GM12878 (cell line): ENCODE data around the gene IGSF6. TPM values are rescaled to one million over a fixed set of nuclear protein-coding genes. Genes with fewer than 3 reads are reported as not detected.

ENCODE experiments used
- ATAC-seq: fragments of 200-7000 bp; cut with Tn5 transposase; 3 replicates; pipeline ENCODE4 v1.9.1; 2020; ENCODE audit warnings: mild to moderate bottlenecking, moderate library complexity
- BruUV-seq: library from RNA; stranded (reverse); fragments of 400-500 nt; replicated peaks from 2 replicates; lab custom pipeline; 2021; lab: Mats Ljungman, UMichigan
- CTCF ChIA-PET: fragments of 300-600 bp; sonication (Branson Sonifier 250); formaldehyde crosslinking; extraction: SDS; loops from one replicate; lab custom pipeline; 2021; ENCODE audit warnings: inconsistent platforms; lab: Yijun Ruan, JAX
- POLR2A ChIA-PET: fragments of 350-600 bp; formaldehyde crosslinking; extraction: SDS; loops from one replicate; lab custom pipeline; 2021; ENCODE audit warnings: inconsistent platforms; lab: Charles Lee
- RAD21 ChIA-PET: fragments of 300-600 bp; sonication (Branson Sonifier 250); formaldehyde crosslinking; loops from one replicate; lab custom pipeline; 2023; ENCODE audit warnings: antibody characterized with exemption; ENCODE audit not compliant: unreplicated experiment; lab: Charles Lee
- SMC1A ChIA-PET: fragments of 300-600 bp; sonication (Branson Sonifier 250); formaldehyde crosslinking; loops from one replicate; lab custom pipeline; 2023; ENCODE audit not compliant: unreplicated experiment, uncharacterized antibody; lab: Charles Lee
- DNase-seq: peaks from one replicate; pipeline ENCODE4 v3.0.0-alpha.2; 2011; ENCODE audit warnings: low read depth, low spot score
- FAIRE-seq: peaks from 3 replicates; lab custom pipeline; 2011; peaks lifted over from hg19 to GRCh38; lab: Jason Lieb, UNC
- H2AFZ ChIP-seq: 2 replicates; pipeline ENCODE4 v1.6.0; 2011; ENCODE audit warnings: low read depth, low read length, control low read depth; ENCODE audit not compliant: control insufficient read depth
- H3K27ac ChIP-seq: 2 replicates; pipeline ENCODE4 v1.5.1; 2011; ENCODE audit warnings: control low read depth; ENCODE audit not compliant: control insufficient read depth, insufficient read depth
- H3K27me3 ChIP-seq, 2 experiments: replicated peaks in 1 of 2; 2 replicates each; pipeline versions ENCODE4 v1.6.0 to v1.6.1; 2011; ENCODE audit warnings: low read length in 1 of 2; ENCODE audit not compliant: control insufficient read depth in 2 of 2, insufficient read depth in 2 of 2
- H3K36me3 ChIP-seq, 2 experiments: 2 replicates each; pipeline ENCODE4 v1.5.1; 2011; ENCODE audit warnings: low read length in 1 of 2; ENCODE audit not compliant: control insufficient read depth in 2 of 2, insufficient read depth in 2 of 2
- H3K4me1 ChIP-seq: 2 replicates; pipeline ENCODE4 v1.6.1; 2011; ENCODE audit warnings: mild to moderate bottlenecking, low read length, moderate library complexity, mixed read lengths; ENCODE audit not compliant: control insufficient read depth, insufficient read depth
- H3K4me2 ChIP-seq: 2 replicates; pipeline ENCODE4 v1.6.0; 2011; ENCODE audit warnings: control low read depth; ENCODE audit not compliant: control insufficient read depth, insufficient read depth
- H3K4me3 ChIP-seq: fragments of 200-600 bp; sonication (generic); 2 replicates; pipeline ENCODE4 v1.5.1; 2016
- H3K79me2 ChIP-seq: 2 replicates; pipeline ENCODE4 v1.6.0; 2011; ENCODE audit warnings: low read length; ENCODE audit not compliant: control insufficient read depth, insufficient read depth
- H3K9ac ChIP-seq: 2 replicates; pipeline ENCODE4 v1.8.0; 2011; ENCODE audit warnings: low read length, control low read depth, mixed read lengths; ENCODE audit not compliant: control insufficient read depth, insufficient read depth
- H3K9me3 ChIP-seq: replicated peaks from 3 replicates; pipeline ENCODE4 v1.5.1; 2011; ENCODE audit warnings: mild to moderate bottlenecking, low read length; ENCODE audit not compliant: control insufficient read depth, insufficient read depth
- H4K20me1 ChIP-seq: 2 replicates; pipeline ENCODE4 v1.6.0; 2011; ENCODE audit not compliant: control insufficient read depth, insufficient read depth
- ATF7 ChIP-seq: fragments of 450-650 bp; IDR thresholded peaks from 2 replicates; pipeline ENCODE4 v1.6.1; 2016; ENCODE audit warnings: low read depth, mild to moderate bottlenecking
- BCL11A ChIP-seq: IDR thresholded peaks from 2 replicates; pipeline ENCODE4 v1.6.1; 2011; ENCODE audit warnings: low read depth, low read length
- CBX3 ChIP-seq: fragments of 200-600 bp; sonication (generic); IDR thresholded peaks from 2 replicates; pipeline ENCODE4 v1.6.1; 2016; ENCODE audit warnings: low read depth, borderline replicate concordance
- CTCF ChIP-seq, 3 experiments: IDR thresholded peaks in 2 of 3; conservative IDR thresholded peaks in 1 of 3; 2 replicates each; pipeline ENCODE4 v1.5.1; 2011; ENCODE audit warnings: low read depth in 3 of 3, low read length in 3 of 3, mild to moderate bottlenecking in 3 of 3, control low read depth in 2 of 3, moderate library complexity in 2 of 3, inconsistent platforms in 1 of 3, mixed read lengths in 1 of 3; ENCODE audit not compliant: control insufficient read depth in 2 of 3, insufficient read depth in 1 of 3; ENCODE audit errors: extremely low read depth in 1 of 3
- IKZF1 ChIP-seq: fragments of 450-650 bp; conservative IDR thresholded peaks from 2 replicates; pipeline ENCODE4 v1.6.1; 2017; ENCODE audit warnings: antibody characterized with exemption, mild to moderate bottlenecking
- IKZF2 ChIP-seq, 2 experiments: fragments of 450-650 bp; IDR thresholded peaks; 2 replicates each; pipeline ENCODE4 v1.6.1; 2017; ENCODE audit warnings: mild to moderate bottlenecking in 2 of 2, moderate library complexity in 2 of 2
- IRF3 ChIP-seq: fragments of 450-650 bp; IDR thresholded peaks from 2 replicates; pipeline ENCODE4 v1.6.1; 2014; ENCODE audit warnings: mild to moderate bottlenecking
- MEF2A ChIP-seq: IDR thresholded peaks from 2 replicates; pipeline ENCODE4 v1.6.1; 2011; ENCODE audit warnings: low read depth, mild to moderate bottlenecking, low read length, moderate library complexity; ENCODE audit not compliant: insufficient read depth
- MXI1 ChIP-seq: fragments of 150-350 bp; IDR thresholded peaks from 2 replicates; pipeline ENCODE4 v1.6.1; 2011; ENCODE audit warnings: low read depth, mild to moderate bottlenecking, inconsistent platforms, low read length, improper control_type of control experiment
- MYC ChIP-seq: IDR thresholded peaks from 2 replicates; pipeline ENCODE4 v1.6.1; 2011; ENCODE audit warnings: mild to moderate bottlenecking, low read length, moderate library complexity, inconsistent platforms; ENCODE audit not compliant: insufficient read depth, insufficient replicate concordance, insufficient read length, severe bottlenecking
- NR2F1 ChIP-seq: fragments of 450-650 bp; conservative IDR thresholded peaks from 2 replicates; pipeline ENCODE4 v1.6.1; 2017; ENCODE audit warnings: mild to moderate bottlenecking
- NRF1 ChIP-seq: conservative IDR thresholded peaks from 2 replicates; pipeline ENCODE4 v1.6.1; 2011; ENCODE audit warnings: mild to moderate bottlenecking, low read depth, low read length, improper control_type of control experiment
- PML ChIP-seq: IDR thresholded peaks from 2 replicates; pipeline ENCODE4 v1.6.1; 2012; ENCODE audit warnings: low read length, inconsistent platforms
- SIN3A ChIP-seq: IDR thresholded peaks from 2 replicates; pipeline ENCODE4 v1.6.1; 2012; ENCODE audit warnings: low read depth, low read length, improper control_type of control experiment
- SIX5 ChIP-seq: IDR thresholded peaks from 2 replicates; pipeline ENCODE4 v1.6.1; 2011; ENCODE audit warnings: mild to moderate bottlenecking, low read depth, low read length, moderate library complexity; ENCODE audit not compliant: severe bottlenecking
- SMAD1 ChIP-seq: fragments of 450-650 bp; IDR thresholded peaks from 2 replicates; pipeline ENCODE4 v1.6.1; 2018; ENCODE audit warnings: mild to moderate bottlenecking, low read depth; ENCODE audit not compliant: partially characterized antibody
- STAT3 ChIP-seq: IDR thresholded peaks from 2 replicates; pipeline ENCODE4 v1.6.1; 2011; ENCODE audit warnings: low read depth, low read length, improper control_type of control experiment
- TCF3 ChIP-seq: IDR thresholded peaks from 2 replicates; pipeline ENCODE4 v1.6.1; 2012; ENCODE audit warnings: low read depth, mild to moderate bottlenecking, low read length, borderline replicate concordance; ENCODE audit not compliant: insufficient read depth
- ZNF622 ChIP-seq: fragments of 450-650 bp; IDR thresholded peaks from 2 replicates; pipeline ENCODE4 v1.6.1; 2017; ENCODE audit warnings: mild to moderate bottlenecking, inconsistent platforms
- ZZZ3 ChIP-seq: IDR thresholded peaks from 2 replicates; pipeline ENCODE4 v1.6.1; 2011; ENCODE audit warnings: low read depth; ENCODE audit not compliant: control insufficient read depth, insufficient read length
- WGBS: methylation state at CpG from one replicate; pipeline ENCODE4 v1.1.6; 2016; ENCODE audit warnings: low lambda C conversion rate; ENCODE audit not compliant: insufficient replicate concordance, insufficient coverage; ENCODE audit errors: missing lambda C conversion rate; 5-methylcytosine and 5-hydroxymethylcytosine counted together
- in situ Hi-C: fragments of 300-500 bp; cut with MboI; formaldehyde crosslinking; loops from 9 replicates; pipeline ENCODE4 v1.14.3; 2018; ENCODE audit warnings: mixed read lengths
- intact Hi-C: fragments of 100-400 bp; cut with micrococcal nuclease; formaldehyde crosslinking; loops from one replicate; pipeline ENCODE4 v1.14.2; 2022; ENCODE audit not compliant: unreplicated experiment
- polyA plus RNA-seq, 11 experiments: library from polyadenylated mRNA; depleted of rRNA in 4 of 11; unstranded in 6 of 11; stranded (reverse) in 5 of 11; fragments of >200 nt; fragmentation: Nextera tagmentation in 4 of 11; fragmentation: Illumina TruSeq in 1 of 11; extraction: Ambion mirVana in 4 of 11; extraction: Trizol in 1 of 11; gene quantifications; 1 replicate in 1 of 11; 2 replicates in 10 of 11; pipeline versions ENCODE4 v1.2.1 to v1.2.3, GENCODE V29; 2011 to 2016; ENCODE audit warnings: inconsistent platforms in 2 of 11, missing spikeins in 2 of 11, low read depth in 1 of 11
- total RNA-seq, 4 experiments: library from RNA; depleted of rRNA in 3 of 4; stranded (reverse); fragments of >200 nt in 3 of 4; fragmentation: Illumina TruSeq in 1 of 4; extraction: Trizol in 1 of 4; gene quantifications; 2 replicates each; pipeline versions ENCODE4 v1.2.1 to v1.2.3, GENCODE V29; 2013 to 2021

IGSF6 gene
- total and polyA plus RNA-seq, 10 of the 15 experiments (the other 5 are each of a cell fraction or from before 2014, with no cell fraction given) = 0.32 to 1.2 (median 0.72) TPM

- SMC1A ChIA-PET = interaction anchor here (1.2 to 1.7 kb wide), 2 partner anchors 14 to 17 kb away, joined by 3 to 4 read pairs; no protein-coding TSS in a partner anchor
- Histone ChIP-seq H4K20me1 (no peaks in the 10 kb centered on the region), H3K4me1 (no peaks in the 10 kb centered on the region), H3K9ac (no peak overlapping the region), H3K4me3 (no peak overlapping the region), H3K27me3 (no peaks in the 10 kb centered on the region), H3K36me3 (no peaks in the 10 kb centered on the region), H3K79me2 (no peaks in the 10 kb centered on the region), H3K4me2 (no peak overlapping the region), H3K27ac (no peak overlapping the region), H3K9me3 (no peaks in the 10 kb centered on the region; the same call in 2 of the 3 replicates), H2AFZ (no peak overlapping the region)
- DNase-seq (no peak), FAIRE-seq (no peak), ATAC-seq (peak; percentile 87)
- 23% methylated on average over 6 of the region's 6 CpGs for WGBS
- CTCF ChIA-PET = interaction anchor here (0.8 to 3.7 kb wide), 10 partner anchors 10 to 121 kb away, joined by 3 to 19 read pairs (median 5); no protein-coding TSS in a partner anchor
- BruUV-seq = no TSS peak
- intact Hi-C loops = no loop called here
- POLR2A ChIA-PET = interaction anchor here (1.4 kb wide), 1 partner anchor 14 kb away, joined by 3 read pairs; no protein-coding TSS in a partner anchor
- in situ Hi-C loops = no loop called here
- RAD21 ChIA-PET = interaction anchor here (0.7 to 2.2 kb wide), 2 partner anchors 21 to 27 kb away, joined by 3 to 7 read pairs; no protein-coding TSS in a partner anchor
- TF ChIP-seq ATF7 = peak; percentile 58
- peak; percentile 9 to 22; a peak in 1 of 4 replicates for TF ChIP-seq IKZF2 (IDR thresholded peaks at IDR 0.05)
- no peak for TF ChIP-seq TCF3
- TF ChIP-seq SMAD1 = no peak
- no peak for TF ChIP-seq MEF2A
- no peak for TF ChIP-seq CBX3
- TF ChIP-seq MXI1 = no peak
- no peak for TF ChIP-seq NRF1
- peak; percentile 29; the same call in 1 of the 2 replicates for TF ChIP-seq IKZF1
- no peak for TF ChIP-seq SIN3A
- no peak for TF ChIP-seq STAT3
- no peak for TF ChIP-seq BCL11A
- TF ChIP-seq IRF3 = no peak
- TF ChIP-seq PML = no peak
- no peak for TF ChIP-seq SIX5
- TF ChIP-seq ZNF622 = no peak
- no peak for TF ChIP-seq MYC
- TF ChIP-seq ZZZ3 = no peak
- peak; percentile 47; the same call in 1 of the 2 replicates for TF ChIP-seq NR2F1
- peak; percentile 16 to 62 (median 54); a peak in 5 of 6 replicates for TF ChIP-seq CTCF (IDR thresholded peaks at IDR 0.05 in 2 of 3, conservative IDR thresholded peaks at IDR 0.05 in 1 of 3; ENCODE audit: control insufficient read depth in 2 of 3, extremely low read depth in 1 of 3, insufficient read depth in 1 of 3, low read depth in 3 of 3, low read length in 3 of 3)
Observed at GRCh38 chr16:21684199-21684598, 31.8 kb upstream of the IGSF6 start.
